ENCODE results near the gene HOXD10. TPM values are rescaled to one million over a fixed set of nuclear protein-coding genes. Genes with fewer than 3 reads are reported as not detected.
A peak's percentile ranks its signal among the peaks of the same experiment; 100 is the strongest.

The HOXD10 gene
- total RNA-seq, 1 experiment from 2014 or later = not detected

GRCh38 chr2:176096243-176096985 lies 20.2 kb upstream of the HOXD10 start:
- peaks cover 13% of the 10 kb centered on the region for H3K4me1 ChIP-seq (ENCODE audit: control insufficient read depth, insufficient read depth, low read length)
- DNase-seq (ENCODE audit: low read depth, low spot score) = no peak
- ChIA-PET POLR2A (no interaction called here), CTCF (interaction anchor here (0.6 to 2.2 kb wide), 3 partner anchors 8 to 864 kb away, joined by 3 to 14 read pairs (median 7); no protein-coding TSS in a partner anchor)
- no peaks in the 10 kb centered on the region for H3K9me3 ChIP-seq (ENCODE audit: control insufficient read depth, insufficient read depth, low read depth, low read length)
- H3K4me3 ChIP-seq (ENCODE audit: low read depth in 2 of 2, low read length in 2 of 2) = peak overlapping the region; percentile 52 to 87
- BruUV-seq (replicated peaks) = no TSS peak
- intact Hi-C loops (cut with micrococcal nuclease; ENCODE audit: unreplicated experiment) (loop anchor here (5.0 kb wide), 3 partner anchors 844 to 1399 kb away; no protein-coding TSS in a partner anchor), in situ Hi-C loops (cut with HindIII; ENCODE audit: low pct_unique_long_range_greater_than_20kb, low sequenced_read_pairs) (no loop called here)
- TF ChIP-seq SIN3A (IDR thresholded peaks at IDR 0.05; ENCODE audit: borderline replicate concordance, insufficient read depth, low read depth, low read length) (no peak), CTCF (IDR thresholded peaks at IDR 0.05) (no peak), POLR2AphosphoS5 (IDR thresholded peaks at IDR 0.05; ENCODE audit: low read depth, low read length) (no peak), REST (IDR thresholded peaks at IDR 0.05; ENCODE audit: insufficient read depth in 1 of 2, low read depth in 2 of 2, low read length in 1 of 2) (no peak), TCF7L2 (IDR thresholded peaks at IDR 0.05; ENCODE audit: low read depth, low read length) (no peak)
- H3K27ac ChIP-seq (ENCODE audit: low read length) = peak overlapping the region; percentile 75
- peaks cover 5% of the 10 kb centered on the region for H3K27me3 ChIP-seq (ENCODE audit: control insufficient read depth, insufficient read depth, low read length)
- no peak for ATAC-seq
- H3K36me3 ChIP-seq (ENCODE audit: control insufficient read depth, insufficient read depth, low read length) = no peaks in the 10 kb centered on the region

GRCh38 chr2:176096986-176097819 lies 19.4 kb upstream of the HOXD10 start:
- intact Hi-C loops (cut with micrococcal nuclease; ENCODE audit: unreplicated experiment) = loop anchor here (5.0 kb wide), 3 partner anchors 845 to 1400 kb away; no protein-coding TSS in a partner anchor
- peaks cover 5% of the 10 kb centered on the region for H3K27me3 ChIP-seq (ENCODE audit: control insufficient read depth, insufficient read depth, low read length)
- no TSS peak for BruUV-seq (replicated peaks)

More at GRCh38 chr2:176096986-176097819, 19.4 kb upstream of the HOXD10 start:
- H3K36me3 ChIP-seq (ENCODE audit: control insufficient read depth, insufficient read depth, low read length) = no peaks in the 10 kb centered on the region
- ATAC-seq = peak; percentile 98
- H3K9me3 ChIP-seq (ENCODE audit: control insufficient read depth, insufficient read depth, low read depth, low read length) = no peaks in the 10 kb centered on the region
- TF ChIP-seq CTCF (IDR thresholded peaks at IDR 0.05) (peak; percentile 96), SIN3A (IDR thresholded peaks at IDR 0.05; ENCODE audit: borderline replicate concordance, insufficient read depth, low read depth, low read length) (no peak)
- CTCF ChIA-PET = interaction anchor here (0.5 to 2.2 kb wide), 6 partner anchors 9 to 1395 kb away, joined by 3 to 10 read pairs (median 7); no protein-coding TSS in a partner anchor
- H3K27ac ChIP-seq (ENCODE audit: low read length) = peak overlapping the region; percentile 75
- POLR2A ChIA-PET = interaction anchor here (0.6 kb wide), 1 partner anchor 954 kb away, joined by 7 read pairs; no protein-coding TSS in a partner anchor
- DNase-seq (ENCODE audit: low read depth, low spot score) = peak; percentile 62
- peak overlapping the region; percentile 52 to 87 for H3K4me3 ChIP-seq (ENCODE audit: low read depth in 2 of 2, low read length in 2 of 2)
- peaks cover 13% of the 10 kb centered on the region for H3K4me1 ChIP-seq (ENCODE audit: control insufficient read depth, insufficient read depth, low read length)
- in situ Hi-C loops (cut with HindIII; ENCODE audit: low pct_unique_long_range_greater_than_20kb, low sequenced_read_pairs) = no loop called here

All from Panc1 (cell line).